Central memory CD8-positive, alpha-beta T cell (primary cell): Measurements from ENCODE around the gene PAFAH1B1.

Experiments used
- ATAC-seq: fragments of 150-1000 bp; cut with Tn5 transposase; replicated peaks from 2 replicates; pipeline ENCODE4 v1.10.0; 2022; ENCODE audit warnings: mild to moderate bottlenecking, moderate FRiP score, moderate number of reproducible peaks; ENCODE audit not compliant: poor library complexity, severe bottlenecking; ENCODE audit errors: extremely low read depth
- DNase-seq, 2 donors: peaks; one replicate each; pipeline ENCODE4 v3.0.0; 2021; ENCODE audit warnings: low spot score in 2 of 2
- H3K27ac Mint-ChIP-seq: one replicate; pipeline ENCODE4 v1.8.0; 2022; ENCODE audit warnings: low read depth, mild to moderate bottlenecking, moderate library complexity, mixed read lengths
- H3K27me3 Mint-ChIP-seq: one replicate; pipeline ENCODE4 v1.8.0; 2022; ENCODE audit warnings: mixed read lengths
- H3K36me3 Mint-ChIP-seq: one replicate; pipeline ENCODE4 v1.8.0; 2022; ENCODE audit warnings: mild to moderate bottlenecking, moderate library complexity, mixed read lengths; ENCODE audit not compliant: insufficient read depth
- H3K4me1 Mint-ChIP-seq: one replicate; pipeline ENCODE4 v1.8.0; 2022; ENCODE audit warnings: mixed read lengths
- H3K4me3 Mint-ChIP-seq: one replicate; pipeline ENCODE4 v1.8.0; 2022; ENCODE audit warnings: mild to moderate bottlenecking, moderate library complexity, mixed read lengths
- H3K9me3 Mint-ChIP-seq: one replicate; pipeline ENCODE4 v1.8.0; 2022; ENCODE audit warnings: mixed read lengths

The PAFAH1B1 gene

DNA sequence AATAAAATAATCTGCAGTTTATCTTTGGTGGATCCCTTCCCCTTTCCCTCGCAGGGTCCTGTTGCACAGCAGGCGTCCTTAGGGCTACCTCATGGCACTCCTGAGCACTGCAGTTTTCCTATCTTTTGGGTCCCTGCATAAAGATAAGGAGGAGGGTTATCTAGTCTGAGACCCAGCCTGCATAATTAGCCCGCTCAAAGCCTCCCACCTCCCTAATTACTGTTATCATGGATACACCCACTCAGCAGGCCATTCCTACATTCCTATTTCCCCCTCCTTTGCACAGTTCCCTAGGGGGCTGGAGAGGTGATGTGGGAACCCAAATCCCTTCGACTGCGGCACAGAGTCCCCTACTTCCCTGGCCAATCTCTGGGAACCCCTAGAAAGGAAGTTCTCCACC, 123.2 kb downstream of the PAFAH1B1 start:
- H3K27me3 Mint-ChIP-seq = peaks cover 5% of the 10 kb centered on the region
- peaks cover 1% of the 10 kb centered on the region for H3K36me3 Mint-ChIP-seq
- H3K4me1 Mint-ChIP-seq = peaks cover 7% of the 10 kb centered on the region
- DNase-seq (no peak), ATAC-seq (no peak)
- H3K9me3 Mint-ChIP-seq = no peaks in the 10 kb centered on the region
- H3K27ac Mint-ChIP-seq = no peak overlapping the region
- H3K4me3 Mint-ChIP-seq = no peak overlapping the region

DNA sequence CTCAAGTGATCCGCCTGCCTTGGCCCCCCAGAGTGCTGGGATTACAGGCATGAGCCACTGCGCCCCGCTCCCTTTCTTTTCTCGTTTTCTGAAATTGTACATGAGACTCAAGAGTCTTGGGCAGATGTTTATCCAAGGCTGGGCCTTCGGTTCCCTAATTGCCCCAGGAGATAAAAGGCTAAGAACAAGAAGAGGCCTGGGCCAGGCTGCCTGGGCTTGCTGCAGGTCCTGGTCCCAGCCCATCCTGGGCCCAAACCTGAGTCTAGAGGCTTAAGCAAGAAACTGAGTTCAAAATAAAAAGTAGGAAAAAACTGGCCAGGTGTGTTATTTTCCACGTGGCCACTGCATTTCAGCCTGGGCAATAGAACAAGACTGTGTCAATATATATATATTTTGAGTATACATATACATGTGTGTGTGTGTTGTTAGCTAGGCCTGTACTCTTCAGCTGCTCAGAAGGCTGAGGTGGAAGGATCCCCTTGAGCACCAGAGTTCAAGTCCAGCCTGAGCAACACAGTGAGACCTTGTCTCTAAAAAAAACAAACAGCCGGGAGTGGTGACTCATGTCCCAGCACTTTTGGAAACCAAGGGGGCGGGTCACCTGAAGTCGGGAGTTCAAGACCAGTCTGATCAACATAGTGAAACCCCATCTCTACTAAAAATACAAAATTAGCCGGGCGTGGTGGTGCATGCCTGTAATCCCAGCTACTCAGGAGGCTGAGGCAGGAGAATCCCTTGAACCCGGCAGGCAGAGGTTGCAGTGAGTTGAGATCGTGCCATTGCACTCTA, 124.9 kb downstream of the PAFAH1B1 start:
- no peaks in the 10 kb centered on the region for H3K4me1 Mint-ChIP-seq
- ATAC-seq (no peak), DNase-seq (no peak)
- H3K9me3 Mint-ChIP-seq = no peaks in the 10 kb centered on the region
- peaks cover 1% of the 10 kb centered on the region for H3K36me3 Mint-ChIP-seq
- H3K27me3 Mint-ChIP-seq = peaks cover 19% of the 10 kb centered on the region
- no peak overlapping the region for H3K4me3 Mint-ChIP-seq
- H3K27ac Mint-ChIP-seq = no peak overlapping the region

GRCh38 chr17:2719861-2720260, 126.4 kb downstream of the PAFAH1B1 start:
- no peak overlapping the region for H3K4me3 Mint-ChIP-seq
- no peak for ATAC-seq

DNA sequence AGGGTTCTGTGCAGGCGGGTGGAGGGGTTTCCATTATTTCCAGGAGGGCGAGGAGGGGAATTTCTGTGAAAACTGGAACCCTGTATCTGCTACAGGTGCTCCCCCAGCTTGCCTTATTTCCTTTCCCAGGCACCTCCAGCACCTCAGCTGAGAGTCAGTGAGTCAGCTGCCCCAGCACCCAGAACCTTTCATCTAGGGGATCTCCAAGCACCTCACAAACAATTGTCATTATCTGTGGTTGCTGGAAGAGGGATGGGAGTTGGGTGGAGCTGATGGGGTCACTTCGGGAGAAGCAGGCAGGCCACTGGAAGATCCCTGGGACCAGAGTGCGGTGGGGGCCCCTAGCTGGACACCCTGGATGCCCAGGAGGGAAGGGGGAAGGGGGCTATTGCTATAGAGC, 128.1 kb downstream of the PAFAH1B1 start:
- Mint-ChIP-seq H3K27me3 (peaks cover 32% of the 10 kb centered on the region), H3K4me3 (no peak overlapping the region), H3K36me3 (no peaks in the 10 kb centered on the region), H3K9me3 (no peaks in the 10 kb centered on the region), H3K4me1 (peaks cover 6% of the 10 kb centered on the region), H3K27ac (no peak overlapping the region)
- DNase-seq (no peak), ATAC-seq (no peak)

More at GRCh38 chr17:2719861-2720260, 126.4 kb downstream of the PAFAH1B1 start:
- peaks cover 19% of the 10 kb centered on the region for H3K27me3 Mint-ChIP-seq
- peaks cover 1% of the 10 kb centered on the region for H3K36me3 Mint-ChIP-seq
- no peaks in the 10 kb centered on the region for H3K9me3 Mint-ChIP-seq
- DNase-seq = no peak
- no peak overlapping the region for H3K27ac Mint-ChIP-seq
- H3K4me1 Mint-ChIP-seq = no peaks in the 10 kb centered on the region

DNA sequence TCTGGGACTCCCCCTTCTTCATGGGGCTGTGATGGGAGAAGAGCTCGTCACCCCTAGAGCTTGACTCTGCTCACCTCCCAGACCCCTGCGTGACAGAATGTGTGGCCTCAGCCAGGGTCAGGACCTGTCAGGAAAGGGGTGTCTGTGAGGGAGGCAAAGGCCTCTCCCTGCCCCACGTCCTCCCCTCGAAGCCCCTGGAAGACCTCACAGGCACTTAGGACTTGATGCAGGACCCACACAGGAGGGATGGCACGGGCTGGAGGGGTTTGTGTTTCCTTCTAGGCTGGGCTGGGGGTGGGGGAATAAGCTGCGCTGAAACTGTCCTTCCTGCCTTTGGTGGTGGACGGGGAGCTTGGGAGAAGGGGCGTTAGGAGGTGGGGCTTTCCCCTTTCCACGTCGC, 129.2 kb downstream of the PAFAH1B1 start:
- H3K27me3 Mint-ChIP-seq = peaks cover 41% of the 10 kb centered on the region
- H3K36me3 Mint-ChIP-seq = no peaks in the 10 kb centered on the region
- ATAC-seq = no peak

DNA sequence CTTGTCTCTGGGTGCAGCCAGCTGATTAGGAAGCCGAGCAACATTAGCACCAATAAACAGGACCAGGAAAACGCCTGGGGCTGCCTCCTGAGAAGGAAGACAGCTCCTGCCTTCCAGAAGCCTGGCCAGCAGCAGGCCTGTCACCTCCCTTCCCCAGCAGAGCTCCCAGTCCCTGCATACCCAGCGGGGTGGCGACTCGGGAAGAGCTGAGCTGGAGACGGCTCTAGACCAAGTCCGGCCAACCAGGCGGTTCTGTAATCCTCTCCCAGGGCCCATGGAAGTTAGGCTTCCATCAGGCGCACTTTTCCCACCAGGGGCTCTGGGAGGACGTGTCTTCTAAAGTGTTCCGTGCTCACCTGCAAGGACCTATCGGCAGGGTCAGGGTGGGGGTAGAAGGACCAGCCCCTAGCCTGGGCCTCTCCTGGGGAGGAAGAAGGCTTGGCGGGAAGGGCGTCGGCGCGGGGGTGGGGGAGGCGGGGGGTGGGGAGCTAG, 130.1 kb downstream of the PAFAH1B1 start:
- Mint-ChIP-seq H3K9me3 (no peaks in the 10 kb centered on the region), H3K4me1 (peaks cover 6% of the 10 kb centered on the region), H3K4me3 (peak overlapping the region; percentile 36), H3K27ac (no peak overlapping the region), H3K27me3 (peaks cover 41% of the 10 kb centered on the region), H3K36me3 (peaks cover 2% of the 10 kb centered on the region)
- no peak for ATAC-seq
- no peak for DNase-seq

More for the DNA sequence above, 129.2 kb downstream of the PAFAH1B1 start:
- Mint-ChIP-seq H3K27ac (no peak overlapping the region), H3K4me1 (peaks cover 6% of the 10 kb centered on the region), H3K4me3 (no peak overlapping the region), H3K9me3 (no peaks in the 10 kb centered on the region)
- no peak for DNase-seq

DNA sequence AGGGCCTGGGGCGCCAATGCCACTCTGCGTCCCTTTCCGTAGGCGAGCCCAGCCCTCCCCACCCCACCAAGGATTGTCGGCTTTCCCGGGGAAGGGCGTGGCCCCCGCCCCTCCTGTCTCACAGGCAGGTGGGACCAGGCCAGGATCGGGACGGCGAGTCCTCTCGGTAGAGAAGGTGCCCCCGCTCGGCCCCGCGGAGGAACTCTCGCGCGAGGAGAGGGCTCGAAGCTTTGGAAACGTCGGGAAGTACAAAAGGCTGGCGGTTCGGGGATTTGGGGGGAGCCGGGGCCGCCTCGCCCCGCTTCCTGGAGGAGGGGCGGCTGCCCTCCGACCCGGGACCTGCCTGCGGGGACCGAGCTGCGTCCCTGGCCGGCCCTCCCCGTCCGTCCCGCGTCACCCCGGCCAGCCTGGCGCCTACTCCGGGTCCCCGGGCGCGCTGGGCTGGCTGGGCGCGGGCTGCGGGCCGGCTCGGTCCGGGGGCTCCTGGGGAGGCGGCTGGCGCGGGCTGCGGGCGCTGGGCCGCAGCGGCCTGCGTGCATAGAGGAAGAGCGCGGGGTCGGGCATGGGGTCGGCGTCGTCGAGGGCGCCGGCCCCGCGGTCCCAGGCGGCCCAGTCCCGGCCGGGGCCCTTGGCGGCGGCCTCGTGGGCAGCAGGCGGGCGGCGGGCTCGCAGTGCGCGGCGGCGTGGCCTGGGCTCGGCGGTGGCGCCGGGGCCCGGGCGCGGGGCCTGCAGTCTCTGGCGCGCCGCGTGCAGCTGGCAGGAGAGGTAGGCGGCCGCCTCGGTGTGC, 130.7 kb downstream of the PAFAH1B1 start:
- H3K27ac Mint-ChIP-seq = no peak overlapping the region
- DNase-seq (no peak), ATAC-seq (no peak)
- peaks cover 6% of the 10 kb centered on the region for H3K4me1 Mint-ChIP-seq
- H3K9me3 Mint-ChIP-seq = no peaks in the 10 kb centered on the region
- H3K36me3 Mint-ChIP-seq = peaks cover 2% of the 10 kb centered on the region
- peaks cover 41% of the 10 kb centered on the region for H3K27me3 Mint-ChIP-seq
- H3K4me3 Mint-ChIP-seq = peak overlapping the region; percentile 36

DNA sequence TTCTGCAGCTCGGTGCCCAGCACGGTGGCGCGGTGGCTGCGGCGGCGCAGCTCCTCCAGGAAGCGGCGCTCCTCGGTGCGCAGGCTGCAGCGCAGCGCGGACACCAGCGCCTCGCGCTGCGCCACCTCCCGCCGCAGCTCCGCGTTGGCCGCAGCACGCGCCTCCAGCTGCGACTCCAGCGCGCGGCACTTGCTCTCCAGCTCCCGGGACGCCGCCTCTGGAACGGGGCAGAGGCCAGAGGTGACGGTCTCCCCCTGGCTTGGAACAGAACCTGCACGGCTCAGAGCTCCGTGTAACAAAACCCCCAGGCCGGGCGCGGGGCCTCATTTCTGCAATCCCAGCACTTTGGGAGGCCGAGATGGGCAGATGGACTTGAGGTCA, 131.3 kb downstream of the PAFAH1B1 start:
- ATAC-seq = peak; percentile 68
- Mint-ChIP-seq H3K4me3 (peak overlapping the region; percentile 51), H3K9me3 (no peaks in the 10 kb centered on the region), H3K4me1 (peaks cover 6% of the 10 kb centered on the region), H3K27ac (no peak overlapping the region), H3K27me3 (peaks cover 41% of the 10 kb centered on the region), H3K36me3 (peaks cover 2% of the 10 kb centered on the region)
- no peak for DNase-seq

DNA sequence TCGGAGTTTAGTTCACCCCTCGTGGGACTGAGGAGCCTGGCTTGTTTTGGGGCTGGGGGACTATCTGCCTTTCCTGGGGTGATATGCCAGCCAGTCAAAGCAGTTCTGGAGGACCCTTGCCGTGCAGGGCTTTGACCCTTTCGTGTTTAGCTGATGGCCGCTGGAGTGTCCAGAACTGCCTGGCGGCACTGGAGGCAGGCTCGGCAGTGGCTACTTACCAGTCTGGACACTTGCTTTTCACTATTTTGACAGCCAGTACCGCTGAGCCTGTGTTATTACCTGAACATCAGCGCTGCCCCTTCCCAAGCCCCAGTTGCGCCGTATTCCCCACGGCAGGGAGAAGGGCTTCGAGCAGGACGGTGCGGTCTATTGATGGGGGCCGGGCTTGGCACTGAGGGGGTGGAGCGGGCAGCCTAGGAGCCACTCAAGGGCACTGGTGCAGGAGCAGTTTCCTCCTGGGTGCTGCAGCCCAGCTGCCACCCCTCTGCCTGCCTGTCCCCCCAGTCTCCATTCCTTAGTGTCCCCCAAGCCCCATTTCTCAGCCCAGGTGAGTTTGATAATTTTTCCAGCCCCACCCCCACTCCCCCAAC, 137.4 kb downstream of the PAFAH1B1 start:
- Mint-ChIP-seq H3K27ac (no peak overlapping the region), H3K27me3 (peaks cover 37% of the 10 kb centered on the region), H3K36me3 (peaks cover 5% of the 10 kb centered on the region), H3K4me3 (no peak overlapping the region), H3K4me1 (no peaks in the 10 kb centered on the region), H3K9me3 (no peaks in the 10 kb centered on the region)
- ATAC-seq (no peak), DNase-seq (no peak)

GRCh38 chr17:2731807-2732206, 138.4 kb downstream of the PAFAH1B1 start:
- no peaks in the 10 kb centered on the region for H3K4me1 Mint-ChIP-seq
- no peak overlapping the region for H3K4me3 Mint-ChIP-seq
- H3K27ac Mint-ChIP-seq = no peak overlapping the region
- no peaks in the 10 kb centered on the region for H3K9me3 Mint-ChIP-seq
- peaks cover 33% of the 10 kb centered on the region for H3K27me3 Mint-ChIP-seq
- no peak for DNase-seq
- no peak for ATAC-seq
- peaks cover 5% of the 10 kb centered on the region for H3K36me3 Mint-ChIP-seq

DNA sequence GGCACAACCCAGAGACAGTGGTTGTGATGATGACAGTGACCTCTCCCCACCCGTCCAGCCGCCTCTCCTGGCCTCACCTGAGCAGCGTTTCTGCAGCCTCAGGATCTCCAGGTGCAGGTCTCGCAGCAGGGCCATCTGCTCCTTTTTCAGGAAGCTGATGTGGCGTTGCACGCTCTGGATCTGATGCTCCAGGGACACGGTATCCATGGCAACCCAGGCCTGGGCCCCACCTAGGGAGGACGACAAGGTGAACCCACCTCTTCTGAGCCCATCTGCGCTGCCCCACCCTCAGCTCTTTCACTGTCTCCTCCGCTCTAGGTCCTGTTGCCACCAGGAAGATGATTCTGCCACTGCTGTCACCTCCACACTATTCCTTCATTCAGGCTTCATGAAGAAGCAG, 141.5 kb downstream of the PAFAH1B1 start:
- Mint-ChIP-seq H3K4me1 (no peaks in the 10 kb centered on the region), H3K36me3 (peaks cover 3% of the 10 kb centered on the region), H3K4me3 (no peak overlapping the region), H3K27me3 (peaks cover 25% of the 10 kb centered on the region), H3K27ac (no peak overlapping the region), H3K9me3 (no peaks in the 10 kb centered on the region)
- ATAC-seq (no peak), DNase-seq (no peak)
